Measurements from ENCODE around the gene EVC2.

The EVC2 gene

GRCh38 chr4:5664778-5665177 lies 43.6 kb downstream of the EVC2 start:
- Histone ChIP-seq H3K27me3 (ENCODE audit: insufficient read depth, poor library complexity, severe bottlenecking) (no peaks in the 10 kb centered on the region), H3K4me3 (replicated peaks; ENCODE audit: insufficient read depth, low read length) (no peak overlapping the region), H3K27ac (replicated peaks) (no peak overlapping the region)
- DNase-seq (ENCODE audit: low read depth in 1 of 2, low spot score in 1 of 2) = no peak
- TF ChIP-seq SPI1 (IDR thresholded peaks at IDR 0.05; ENCODE audit: borderline replicate concordance, low read depth) (no peak), GABPA (IDR thresholded peaks at IDR 0.05; ENCODE audit: low read depth) (no peak), POLR2AphosphoS5 (IDR thresholded peaks at IDR 0.05; ENCODE audit: low read depth) (no peak)
- TF ChIP-seq, protein P1, sequence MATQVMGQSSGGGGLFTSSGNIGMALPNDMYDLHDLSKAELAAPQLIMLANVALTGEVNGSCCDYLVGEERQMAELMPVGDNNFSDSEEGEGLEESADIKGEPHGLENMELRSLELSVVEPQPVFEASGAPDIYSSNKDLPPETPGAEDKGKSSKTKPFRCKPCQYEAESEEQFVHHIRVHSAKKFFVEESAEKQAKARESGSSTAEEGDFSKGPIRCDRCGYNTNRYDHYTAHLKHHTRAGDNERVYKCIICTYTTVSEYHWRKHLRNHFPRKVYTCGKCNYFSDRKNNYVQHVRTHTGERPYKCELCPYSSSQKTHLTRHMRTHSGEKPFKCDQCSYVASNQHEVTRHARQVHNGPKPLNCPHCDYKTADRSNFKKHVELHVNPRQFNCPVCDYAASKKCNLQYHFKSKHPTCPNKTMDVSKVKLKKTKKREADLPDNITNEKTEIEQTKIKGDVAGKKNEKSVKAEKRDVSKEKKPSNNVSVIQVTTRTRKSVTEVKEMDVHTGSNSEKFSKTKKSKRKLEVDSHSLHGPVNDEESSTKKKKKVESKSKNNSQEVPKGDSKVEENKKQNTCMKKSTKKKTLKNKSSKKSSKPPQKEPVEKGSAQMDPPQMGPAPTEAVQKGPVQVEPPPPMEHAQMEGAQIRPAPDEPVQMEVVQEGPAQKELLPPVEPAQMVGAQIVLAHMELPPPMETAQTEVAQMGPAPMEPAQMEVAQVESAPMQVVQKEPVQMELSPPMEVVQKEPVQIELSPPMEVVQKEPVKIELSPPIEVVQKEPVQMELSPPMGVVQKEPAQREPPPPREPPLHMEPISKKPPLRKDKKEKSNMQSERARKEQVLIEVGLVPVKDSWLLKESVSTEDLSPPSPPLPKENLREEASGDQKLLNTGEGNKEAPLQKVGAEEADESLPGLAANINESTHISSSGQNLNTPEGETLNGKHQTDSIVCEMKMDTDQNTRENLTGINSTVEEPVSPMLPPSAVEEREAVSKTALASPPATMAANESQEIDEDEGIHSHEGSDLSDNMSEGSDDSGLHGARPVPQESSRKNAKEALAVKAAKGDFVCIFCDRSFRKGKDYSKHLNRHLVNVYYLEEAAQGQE (IDR thresholded peaks at IDR 0.05; ENCODE audit: insufficient replicate concordance, low read depth) = no peak
- TF ChIP-seq, protein P2, sequence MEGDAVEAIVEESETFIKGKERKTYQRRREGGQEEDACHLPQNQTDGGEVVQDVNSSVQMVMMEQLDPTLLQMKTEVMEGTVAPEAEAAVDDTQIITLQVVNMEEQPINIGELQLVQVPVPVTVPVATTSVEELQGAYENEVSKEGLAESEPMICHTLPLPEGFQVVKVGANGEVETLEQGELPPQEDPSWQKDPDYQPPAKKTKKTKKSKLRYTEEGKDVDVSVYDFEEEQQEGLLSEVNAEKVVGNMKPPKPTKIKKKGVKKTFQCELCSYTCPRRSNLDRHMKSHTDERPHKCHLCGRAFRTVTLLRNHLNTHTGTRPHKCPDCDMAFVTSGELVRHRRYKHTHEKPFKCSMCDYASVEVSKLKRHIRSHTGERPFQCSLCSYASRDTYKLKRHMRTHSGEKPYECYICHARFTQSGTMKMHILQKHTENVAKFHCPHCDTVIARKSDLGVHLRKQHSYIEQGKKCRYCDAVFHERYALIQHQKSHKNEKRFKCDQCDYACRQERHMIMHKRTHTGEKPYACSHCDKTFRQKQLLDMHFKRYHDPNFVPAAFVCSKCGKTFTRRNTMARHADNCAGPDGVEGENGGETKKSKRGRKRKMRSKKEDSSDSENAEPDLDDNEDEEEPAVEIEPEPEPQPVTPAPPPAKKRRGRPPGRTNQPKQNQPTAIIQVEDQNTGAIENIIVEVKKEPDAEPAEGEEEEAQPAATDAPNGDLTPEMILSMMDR (IDR thresholded peaks at IDR 0.05; ENCODE audit: insufficient read depth, low read length) = no peak

GRCh38 chr4:5662555-5662954 lies 45.8 kb downstream of the EVC2 start:
- no peaks in the 10 kb centered on the region for H3K27me3 ChIP-seq (ENCODE audit: insufficient read depth, poor library complexity, severe bottlenecking)
- no peak for TF ChIP-seq GABPA (IDR thresholded peaks at IDR 0.05; ENCODE audit: low read depth)
- TF ChIP-seq, protein P1 (IDR thresholded peaks at IDR 0.05; ENCODE audit: insufficient replicate concordance, low read depth) = no peak
- TF ChIP-seq SPI1 (IDR thresholded peaks at IDR 0.05; ENCODE audit: borderline replicate concordance, low read depth) = no peak
- TF ChIP-seq, protein P2 (IDR thresholded peaks at IDR 0.05; ENCODE audit: insufficient read depth, low read length) = no peak
- no peak for TF ChIP-seq POLR2AphosphoS5 (IDR thresholded peaks at IDR 0.05; ENCODE audit: low read depth)
- DNase-seq (ENCODE audit: low read depth in 1 of 2, low spot score in 1 of 2) = no peak
- no peak overlapping the region for H3K27ac ChIP-seq (replicated peaks)
- no peak overlapping the region for H3K4me3 ChIP-seq (replicated peaks; ENCODE audit: insufficient read depth, low read length)

- H3K4me3 ChIP-seq (replicated peaks; ENCODE audit: insufficient read depth, low read length) = no peak overlapping the region
- H3K27ac ChIP-seq (replicated peaks) = no peak overlapping the region
- DNase-seq (ENCODE audit: low read depth in 1 of 2, low spot score in 1 of 2) = no peak
- TF ChIP-seq, protein P2 (IDR thresholded peaks at IDR 0.05; ENCODE audit: insufficient read depth, low read length) = no peak
- TF ChIP-seq POLR2AphosphoS5 (IDR thresholded peaks at IDR 0.05; ENCODE audit: low read depth) = no peak
- TF ChIP-seq SPI1 (IDR thresholded peaks at IDR 0.05; ENCODE audit: borderline replicate concordance, low read depth) = no peak
- no peak for TF ChIP-seq GABPA (IDR thresholded peaks at IDR 0.05; ENCODE audit: low read depth)
- TF ChIP-seq, protein P1 (IDR thresholded peaks at IDR 0.05; ENCODE audit: insufficient replicate concordance, low read depth) = no peak
- no peaks in the 10 kb centered on the region for H3K27me3 ChIP-seq (ENCODE audit: insufficient read depth, poor library complexity, severe bottlenecking)
Observed at GRCh38 chr4:5661237-5661636, 47.1 kb downstream of the EVC2 start.

All from HL-60 (cell line).